Measurements from ENCODE around the gene LCN2. TPM values are rescaled to one million over a fixed set of nuclear protein-coding genes. Genes with fewer than 3 reads are reported as not detected.
A peak's percentile ranks its signal among the peaks of the same experiment; 100 is the strongest.

Gene LCN2
- 1.0 to 3.0 TPM (median 1.3 TPM) in 3 replicates for total RNA-seq (2021)
- percentile 20 among the genes with signal in this experiment for Bru-seq, nascent RNA
- long read RNA-seq, experiment 1, partial matches to known transcripts, result 0 of 3 reads
- long read RNA-seq, experiment 1, other reads (novel, unspliced or antisense), result 3 of 3 reads
- long read RNA-seq, experiment 2, partial matches to known transcripts, result 0 of 1 reads
- long read RNA-seq, experiment 2, other reads (novel, unspliced or antisense), result 1 of 1 reads
- long read RNA-seq, experiment 3, result 0 reads

DNA sequence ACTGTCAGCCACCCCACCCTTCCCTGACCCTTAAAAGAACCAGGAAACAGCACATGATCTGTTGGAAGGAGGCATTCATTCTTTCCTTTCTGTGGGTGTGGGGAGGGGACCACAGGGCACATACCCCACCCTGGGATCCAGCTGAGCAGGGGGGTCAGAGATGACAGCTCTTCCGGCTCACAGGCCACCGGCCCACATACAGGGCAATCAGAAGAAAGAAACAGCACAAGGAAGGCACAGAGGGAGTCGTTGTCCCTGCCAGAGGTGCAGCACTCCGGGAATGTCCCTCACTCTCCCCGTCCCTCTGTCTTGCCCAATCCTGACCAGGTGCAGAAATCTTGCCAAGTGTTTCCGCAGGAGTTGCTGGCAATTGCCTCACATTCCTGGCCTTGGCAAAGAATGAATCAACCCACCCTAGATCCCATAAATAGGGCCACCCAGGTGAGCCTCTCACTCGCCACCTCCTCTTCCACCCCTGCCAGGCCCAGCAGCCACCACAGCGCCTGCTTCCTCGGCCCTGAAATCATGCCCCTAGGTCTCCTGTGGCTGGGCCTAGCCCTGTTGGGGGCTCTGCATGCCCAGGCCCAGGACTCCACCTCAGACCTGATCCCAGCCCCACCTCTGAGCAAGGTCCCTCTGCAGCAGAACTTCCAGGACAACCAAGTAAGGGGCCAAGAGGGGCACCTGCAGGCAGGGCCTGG lies at the start of gene LCN2:
Gene LCN2 (plus strand): TSS at position 453 of the 701 bp plus-strand sequence. CDS start 73 bp downstream, at position 526.
- Mint-ChIP-seq H3K9me3 (no peaks in the 10 kb centered on the region), H3K27me3 (ENCODE audit: low read depth) (peaks cover 7% of the 10 kb centered on the region; the same call in 1 of the 2 replicates), H3K27ac (no peak within 1 kb of the TSS), H3K36me3 (no peaks in the 10 kb centered on the region), H3K4me1 (peaks cover 12% of the 10 kb centered on the region), H3K4me3 (no peak within 1 kb of the TSS)
- CTCF ChIA-PET, result interaction anchor here (1.0 to 4.4 kb wide), 2 partner anchors 12 to 32 kb away, joined by 3 to 36 read pairs; no protein-coding TSS in a partner anchor
- TF ChIP-seq MXD4 (CRISPR knock-in tag; IDR thresholded peaks at IDR 0.05; ENCODE audit: borderline replicate concordance), result no peak
- TF ChIP-seq NR1H2 (CRISPR knock-in tag; IDR thresholded peaks at IDR 0.05), result no peak
- TF ChIP-seq, protein P1, sequence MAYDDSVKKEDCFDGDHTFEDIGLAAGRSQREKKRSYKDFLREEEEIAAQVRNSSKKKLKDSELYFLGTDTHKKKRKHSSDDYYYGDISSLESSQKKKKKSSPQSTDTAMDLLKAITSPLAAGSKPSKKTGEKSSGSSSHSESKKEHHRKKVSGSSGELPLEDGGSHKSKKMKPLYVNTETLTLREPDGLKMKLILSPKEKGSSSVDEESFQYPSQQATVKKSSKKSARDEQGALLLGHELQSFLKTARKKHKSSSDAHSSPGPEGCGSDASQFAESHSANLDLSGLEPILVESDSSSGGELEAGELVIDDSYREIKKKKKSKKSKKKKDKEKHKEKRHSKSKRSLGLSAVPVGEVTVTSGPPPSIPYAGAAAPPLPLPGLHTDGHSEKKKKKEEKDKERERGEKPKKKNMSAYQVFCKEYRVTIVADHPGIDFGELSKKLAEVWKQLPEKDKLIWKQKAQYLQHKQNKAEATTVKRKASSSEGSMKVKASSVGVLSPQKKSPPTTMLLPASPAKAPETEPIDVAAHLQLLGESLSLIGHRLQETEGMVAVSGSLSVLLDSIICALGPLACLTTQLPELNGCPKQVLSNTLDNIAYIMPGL (CRISPR knock-in tag; IDR thresholded peaks at IDR 0.05), result no peak
- no peak for TF ChIP-seq ATF6 (CRISPR knock-in tag; IDR thresholded peaks at IDR 0.05)
- TF ChIP-seq EMX1 (CRISPR knock-in tag; IDR thresholded peaks at IDR 0.05), result no peak
- TF ChIP-seq NFYB (CRISPR knock-in tag; conservative IDR thresholded peaks at IDR 0.05; ENCODE audit: low read depth), result no peak
- TF ChIP-seq, protein P2, sequence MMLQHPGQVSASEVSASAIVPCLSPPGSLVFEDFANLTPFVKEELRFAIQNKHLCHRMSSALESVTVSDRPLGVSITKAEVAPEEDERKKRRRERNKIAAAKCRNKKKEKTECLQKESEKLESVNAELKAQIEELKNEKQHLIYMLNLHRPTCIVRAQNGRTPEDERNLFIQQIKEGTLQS (CRISPR knock-in tag; conservative IDR thresholded peaks at IDR 0.05), result no peak
- TF ChIP-seq TP53 (CRISPR knock-in tag; IDR thresholded peaks at IDR 0.05), result no peak
- TF ChIP-seq, protein P3, sequence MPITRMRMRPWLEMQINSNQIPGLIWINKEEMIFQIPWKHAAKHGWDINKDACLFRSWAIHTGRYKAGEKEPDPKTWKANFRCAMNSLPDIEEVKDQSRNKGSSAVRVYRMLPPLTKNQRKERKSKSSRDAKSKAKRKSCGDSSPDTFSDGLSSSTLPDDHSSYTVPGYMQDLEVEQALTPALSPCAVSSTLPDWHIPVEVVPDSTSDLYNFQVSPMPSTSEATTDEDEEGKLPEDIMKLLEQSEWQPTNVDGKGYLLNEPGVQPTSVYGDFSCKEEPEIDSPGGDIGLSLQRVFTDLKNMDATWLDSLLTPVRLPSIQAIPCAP (CRISPR knock-in tag; IDR thresholded peaks at IDR 0.05), result no peak
- TF ChIP-seq, protein P4, sequence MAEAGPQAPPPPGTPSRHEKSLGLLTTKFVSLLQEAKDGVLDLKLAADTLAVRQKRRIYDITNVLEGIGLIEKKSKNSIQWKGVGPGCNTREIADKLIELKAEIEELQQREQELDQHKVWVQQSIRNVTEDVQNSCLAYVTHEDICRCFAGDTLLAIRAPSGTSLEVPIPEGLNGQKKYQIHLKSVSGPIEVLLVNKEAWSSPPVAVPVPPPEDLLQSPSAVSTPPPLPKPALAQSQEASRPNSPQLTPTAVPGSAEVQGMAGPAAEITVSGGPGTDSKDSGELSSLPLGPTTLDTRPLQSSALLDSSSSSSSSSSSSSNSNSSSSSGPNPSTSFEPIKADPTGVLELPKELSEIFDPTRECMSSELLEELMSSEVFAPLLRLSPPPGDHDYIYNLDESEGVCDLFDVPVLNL (CRISPR knock-in tag; IDR thresholded peaks at IDR 0.05; ENCODE audit: borderline replicate concordance, low read depth), result no peak
- TF ChIP-seq, protein P5, sequence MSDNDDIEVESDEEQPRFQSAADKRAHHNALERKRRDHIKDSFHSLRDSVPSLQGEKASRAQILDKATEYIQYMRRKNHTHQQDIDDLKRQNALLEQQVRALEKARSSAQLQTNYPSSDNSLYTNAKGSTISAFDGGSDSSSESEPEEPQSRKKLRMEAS (CRISPR knock-in tag; IDR thresholded peaks at IDR 0.05), result no peak
- TF ChIP-seq KAT7 (CRISPR knock-in tag; IDR thresholded peaks at IDR 0.05; ENCODE audit: borderline replicate concordance), result no peak
- TF ChIP-seq ZSCAN18 (CRISPR knock-in tag; IDR thresholded peaks at IDR 0.05), result no peak
- no peak for TF ChIP-seq ZNF121 (CRISPR knock-in tag; IDR thresholded peaks at IDR 0.05)
- TF ChIP-seq ZNF232 (CRISPR knock-in tag; IDR thresholded peaks at IDR 0.05), result no peak
- TF ChIP-seq, protein P6, sequence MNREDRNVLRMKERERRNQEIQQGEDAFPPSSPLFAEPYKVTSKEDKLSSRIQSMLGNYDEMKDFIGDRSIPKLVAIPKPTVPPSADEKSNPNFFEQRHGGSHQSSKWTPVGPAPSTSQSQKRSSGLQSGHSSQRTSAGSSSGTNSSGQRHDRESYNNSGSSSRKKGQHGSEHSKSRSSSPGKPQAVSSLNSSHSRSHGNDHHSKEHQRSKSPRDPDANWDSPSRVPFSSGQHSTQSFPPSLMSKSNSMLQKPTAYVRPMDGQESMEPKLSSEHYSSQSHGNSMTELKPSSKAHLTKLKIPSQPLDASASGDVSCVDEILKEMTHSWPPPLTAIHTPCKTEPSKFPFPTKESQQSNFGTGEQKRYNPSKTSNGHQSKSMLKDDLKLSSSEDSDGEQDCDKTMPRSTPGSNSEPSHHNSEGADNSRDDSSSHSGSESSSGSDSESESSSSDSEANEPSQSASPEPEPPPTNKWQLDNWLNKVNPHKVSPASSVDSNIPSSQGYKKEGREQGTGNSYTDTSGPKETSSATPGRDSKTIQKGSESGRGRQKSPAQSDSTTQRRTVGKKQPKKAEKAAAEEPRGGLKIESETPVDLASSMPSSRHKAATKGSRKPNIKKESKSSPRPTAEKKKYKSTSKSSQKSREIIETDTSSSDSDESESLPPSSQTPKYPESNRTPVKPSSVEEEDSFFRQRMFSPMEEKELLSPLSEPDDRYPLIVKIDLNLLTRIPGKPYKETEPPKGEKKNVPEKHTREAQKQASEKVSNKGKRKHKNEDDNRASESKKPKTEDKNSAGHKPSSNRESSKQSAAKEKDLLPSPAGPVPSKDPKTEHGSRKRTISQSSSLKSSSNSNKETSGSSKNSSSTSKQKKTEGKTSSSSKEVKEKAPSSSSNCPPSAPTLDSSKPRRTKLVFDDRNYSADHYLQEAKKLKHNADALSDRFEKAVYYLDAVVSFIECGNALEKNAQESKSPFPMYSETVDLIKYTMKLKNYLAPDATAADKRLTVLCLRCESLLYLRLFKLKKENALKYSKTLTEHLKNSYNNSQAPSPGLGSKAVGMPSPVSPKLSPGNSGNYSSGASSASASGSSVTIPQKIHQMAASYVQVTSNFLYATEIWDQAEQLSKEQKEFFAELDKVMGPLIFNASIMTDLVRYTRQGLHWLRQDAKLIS (CRISPR knock-in tag; IDR thresholded peaks at IDR 0.05; ENCODE audit: borderline replicate concordance), result no peak
- no peak for TF ChIP-seq ZBTB43 (CRISPR knock-in tag; IDR thresholded peaks at IDR 0.05)
- POLR2A ChIA-PET, result no interaction called here
- DNase-seq (ENCODE audit: low spot score) (no peak), ATAC-seq (no peak)

All from WTC11 (cell line).